OCI-LY7 (cell line): ENCODE measurements around the gene CDK5RAP3. TPM values are rescaled to one million over a fixed set of nuclear protein-coding genes. Genes with fewer than 3 reads are reported as not detected.
A peak's percentile ranks its signal among the peaks of the same experiment; 100 is the strongest.

ENCODE experiments used
- BruUV-seq: library from RNA; stranded (reverse); fragments of 400-500 nt; replicated peaks from 2 replicates; lab custom pipeline; 2021; lab: Mats Ljungman, UMichigan
- CTCF ChIA-PET: fragments of 300-600 bp; sonication (Branson Sonifier 250); formaldehyde crosslinking; loops from one replicate; lab custom pipeline; 2022; ENCODE audit warnings: antibody characterized with exemption; ENCODE audit not compliant: unreplicated experiment; lab: Charles Lee
- POLR2A ChIA-PET: fragments of 300-600 bp; sonication (Branson Sonifier 250); formaldehyde crosslinking; loops from one replicate; lab custom pipeline; 2022; ENCODE audit warnings: antibody characterized with exemption; lab: Charles Lee
- DNase-seq: peaks from one replicate; pipeline ENCODE4 v3.0.0-alpha.2; 2015; ENCODE audit warnings: low spot score
- H2AFZ ChIP-seq: fragments of 200-600 bp; sonication (generic), shearing (Covaris generic); 2 replicates; pipeline ENCODE4 v1.6.1; 2014; ENCODE audit warnings: mild to moderate bottlenecking, antibody characterized with exemption, low read length, moderate library complexity
- H3K27ac ChIP-seq: fragments of 200-600 bp; sonication (generic); 2 replicates; pipeline ENCODE4 v1.5.1; 2014; ENCODE audit warnings: mixed run types, low read depth, mild to moderate bottlenecking, moderate library complexity, low read length, inconsistent platforms; ENCODE audit not compliant: poor library complexity, severe bottlenecking
- H3K36me3 ChIP-seq: fragments of 200-600 bp; sonication (generic); 2 replicates; pipeline ENCODE4 v1.6.1; 2014; ENCODE audit warnings: mild to moderate bottlenecking, antibody characterized with exemption, low read length, moderate library complexity, mixed read lengths; ENCODE audit not compliant: insufficient read depth
- H3K4me1 ChIP-seq: fragments of 200-600 bp; sonication (generic); 2 replicates; pipeline ENCODE4 v1.5.1; 2014; ENCODE audit warnings: mild to moderate bottlenecking, low read length; ENCODE audit not compliant: insufficient read depth, poor library complexity, severe bottlenecking
- H3K4me2 ChIP-seq: fragments of 200-600 bp; sonication (generic); 2 replicates; pipeline ENCODE4 v1.6.1; 2014; ENCODE audit warnings: mild to moderate bottlenecking, low read length
- H3K4me3 ChIP-seq: fragments of 200-600 bp; sonication (generic); 2 replicates; pipeline ENCODE4 v1.5.1; 2014; ENCODE audit warnings: mild to moderate bottlenecking, low read depth, low read length; ENCODE audit not compliant: poor library complexity, severe bottlenecking
- H3K79me2 ChIP-seq: fragments of 200-600 bp; sonication (generic); 2 replicates; pipeline ENCODE4 v1.6.1; 2016; ENCODE audit warnings: low read depth, mild to moderate bottlenecking, low read length, moderate library complexity, mixed read lengths; ENCODE audit not compliant: insufficient read depth
- H3K9me2 ChIP-seq: fragments of 200-600 bp; sonication (generic); 2 replicates; pipeline ENCODE4 v1.6.1; 2016; ENCODE audit warnings: mild to moderate bottlenecking, low read length, mixed read lengths; ENCODE audit not compliant: insufficient read depth
- H3K9me3 ChIP-seq: fragments of 200-600 bp; sonication (generic); 2 replicates; pipeline ENCODE4 v1.6.1; 2014; ENCODE audit warnings: mild to moderate bottlenecking, mixed run types, low read length, mixed read lengths
- H4K20me1 ChIP-seq: fragments of 200-600 bp; sonication (generic); 2 replicates; pipeline ENCODE4 v1.6.1; 2014; ENCODE audit warnings: mild to moderate bottlenecking, antibody characterized with exemption, low read length, moderate library complexity, mixed read lengths; ENCODE audit not compliant: insufficient read depth
- CTCF ChIP-seq: fragments of 200-600 bp; sonication (generic); conservative IDR thresholded peaks from 2 replicates; pipeline ENCODE4 v1.5.1; 2014; ENCODE audit warnings: mild to moderate bottlenecking, antibody characterized with exemption, low read length, moderate library complexity, mixed read lengths
- EZH2phosphoT487 ChIP-seq: fragments of 200-600 bp; sonication (generic); IDR thresholded peaks from 2 replicates; pipeline ENCODE4 v1.6.1; 2018; ENCODE audit warnings: low read depth, borderline replicate concordance, mild to moderate bottlenecking, mixed run types, antibody characterized with exemption, low read length, moderate library complexity, mixed read lengths
- intact Hi-C: fragments of 100-400 bp; cut with micrococcal nuclease; formaldehyde crosslinking; loops from one replicate; pipeline ENCODE4 v1.10.0; 2022; ENCODE audit not compliant: unreplicated experiment
- total RNA-seq, 2 experiments: library from RNA; depleted of rRNA in 1 of 2; stranded (reverse); fragments of >200 nt in 1 of 2; shearing (Covaris generic) in 1 of 2; gene quantifications; 2 replicates each; pipeline ENCODE4 v1.2.3, GENCODE V29; 2014 to 2022

Gene CDK5RAP3
- total RNA-seq, 2 experiments from 2014 or later: 241 to 256 TPM

DNA sequence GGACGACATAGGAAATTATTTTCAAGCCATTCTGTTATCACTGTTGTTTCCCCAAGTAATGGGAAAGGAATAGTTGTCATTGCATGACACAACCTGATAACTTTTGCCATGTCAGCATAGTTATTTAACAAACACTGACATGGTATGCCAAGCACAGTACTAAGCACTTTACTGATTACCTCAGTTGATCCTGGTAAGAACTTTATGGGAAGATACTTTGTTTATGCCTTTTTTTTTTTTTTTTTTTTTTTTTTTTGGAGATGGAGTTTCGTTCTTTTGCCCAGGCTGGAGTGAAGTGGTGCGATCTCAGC, 45.3 kb upstream of the CDK5RAP3 start:
- H3K36me3 ChIP-seq: peaks cover 66% of the 10 kb centered on the region; the same call in 1 of the 2 replicates
- H4K20me1 ChIP-seq: no peaks in the 10 kb centered on the region
- H3K9me2 ChIP-seq: no peaks in the 10 kb centered on the region
- CTCF ChIA-PET: no interaction called here
- POLR2A ChIA-PET: no interaction called here
- H3K4me3 ChIP-seq: no peak overlapping the region
- DNase-seq: no peak
- no peak overlapping the region for H2AFZ ChIP-seq
- no peak overlapping the region for H3K27ac ChIP-seq
- no peaks in the 10 kb centered on the region for H3K9me3 ChIP-seq
- no peak overlapping the region for H3K4me2 ChIP-seq
- no peaks in the 10 kb centered on the region for H3K4me1 ChIP-seq
- no TSS peak for BruUV-seq
- H3K79me2 ChIP-seq: no peaks in the 10 kb centered on the region
- intact Hi-C loops: no loop called here
- TF ChIP-seq CTCF: no peak

DNA sequence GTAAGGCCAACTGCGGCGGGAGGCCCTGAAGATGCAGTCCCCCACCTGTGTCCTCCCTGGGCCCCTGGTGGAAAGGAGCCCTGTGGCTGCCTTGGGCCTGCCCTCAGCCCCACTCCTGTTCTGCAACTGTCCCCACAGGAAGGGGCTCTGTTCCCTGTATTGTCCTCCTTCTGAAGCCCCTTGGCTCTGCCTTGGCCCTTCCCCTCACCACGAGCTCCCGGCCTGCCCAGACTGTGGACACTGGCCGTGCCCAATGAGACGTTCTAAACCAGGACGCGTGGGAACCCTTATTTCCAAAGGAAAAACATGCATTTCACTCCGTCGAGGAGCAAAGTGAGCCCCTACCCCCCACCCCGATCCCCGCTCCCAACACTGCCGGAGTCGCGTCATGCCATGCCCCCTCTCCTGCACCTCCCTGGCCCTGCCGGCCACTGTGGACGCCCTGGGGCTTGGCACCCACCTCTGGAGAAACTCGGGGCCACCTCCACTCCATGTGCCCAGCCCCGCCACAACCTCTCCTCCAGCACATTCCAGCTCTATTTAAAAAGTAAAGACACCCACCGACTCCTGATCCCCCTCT, 43.0 kb upstream of the CDK5RAP3 start:
- no peak overlapping the region for H3K4me2 ChIP-seq
- H3K9me3 ChIP-seq: no peaks in the 10 kb centered on the region
- intact Hi-C loops: no loop called here
- no peaks in the 10 kb centered on the region for H3K9me2 ChIP-seq
- no peaks in the 10 kb centered on the region for H4K20me1 ChIP-seq
- H3K4me3 ChIP-seq: no peak overlapping the region
- CTCF ChIA-PET: no interaction called here
- DNase-seq: no peak
- H3K36me3 ChIP-seq: peaks cover 60% of the 10 kb centered on the region; the same call in 1 of the 2 replicates
- no peak for TF ChIP-seq CTCF
- no peak for TF ChIP-seq EZH2phosphoT487
- no TSS peak for BruUV-seq
- no peak overlapping the region for H2AFZ ChIP-seq
- H3K27ac ChIP-seq: no peak overlapping the region
- H3K79me2 ChIP-seq: no peaks in the 10 kb centered on the region
- no peaks in the 10 kb centered on the region for H3K4me1 ChIP-seq
- POLR2A ChIA-PET: no interaction called here

- Histone ChIP-seq H3K9me3 (no peaks in the 10 kb centered on the region), H3K4me1 (no peaks in the 10 kb centered on the region), H3K36me3 (peaks cover 55% of the 10 kb centered on the region; the same call in 1 of the 2 replicates), H3K4me3 (no peak overlapping the region), H4K20me1 (no peaks in the 10 kb centered on the region), H3K9me2 (no peaks in the 10 kb centered on the region), H3K4me2 (no peak overlapping the region), H3K27ac (no peak overlapping the region), H2AFZ (no peak overlapping the region), H3K79me2 (no peaks in the 10 kb centered on the region)
- POLR2A ChIA-PET: no interaction called here
- intact Hi-C loops: no loop called here
- CTCF ChIA-PET: no interaction called here
- no peak for TF ChIP-seq CTCF
- no peak for TF ChIP-seq EZH2phosphoT487
- DNase-seq: no peak
- BruUV-seq: TSS peak; percentile 80
Observed at GRCh38 chr17:47928415-47928814, 42.5 kb upstream of the CDK5RAP3 start.
